GM18505 (cell line): ENCODE results near the gene P4HA2.
A peak's percentile ranks its signal among the peaks of the same experiment; 100 is the strongest.

ENCODE experiments used
- ATAC-seq: cut with Tn5 transposase; IDR thresholded peaks from one replicate; pipeline ENCODE4 v1.9.1; 2021; ENCODE audit not compliant: unreplicated experiment
- POLR2A ChIP-seq: IDR thresholded peaks from 4 replicates; pipeline ENCODE4 v1.6.1; 2011; ENCODE audit warnings: borderline replicate concordance; ENCODE audit not compliant: insufficient read depth, insufficient read length; ENCODE audit errors: extremely low read depth

The P4HA2 gene

DNA sequence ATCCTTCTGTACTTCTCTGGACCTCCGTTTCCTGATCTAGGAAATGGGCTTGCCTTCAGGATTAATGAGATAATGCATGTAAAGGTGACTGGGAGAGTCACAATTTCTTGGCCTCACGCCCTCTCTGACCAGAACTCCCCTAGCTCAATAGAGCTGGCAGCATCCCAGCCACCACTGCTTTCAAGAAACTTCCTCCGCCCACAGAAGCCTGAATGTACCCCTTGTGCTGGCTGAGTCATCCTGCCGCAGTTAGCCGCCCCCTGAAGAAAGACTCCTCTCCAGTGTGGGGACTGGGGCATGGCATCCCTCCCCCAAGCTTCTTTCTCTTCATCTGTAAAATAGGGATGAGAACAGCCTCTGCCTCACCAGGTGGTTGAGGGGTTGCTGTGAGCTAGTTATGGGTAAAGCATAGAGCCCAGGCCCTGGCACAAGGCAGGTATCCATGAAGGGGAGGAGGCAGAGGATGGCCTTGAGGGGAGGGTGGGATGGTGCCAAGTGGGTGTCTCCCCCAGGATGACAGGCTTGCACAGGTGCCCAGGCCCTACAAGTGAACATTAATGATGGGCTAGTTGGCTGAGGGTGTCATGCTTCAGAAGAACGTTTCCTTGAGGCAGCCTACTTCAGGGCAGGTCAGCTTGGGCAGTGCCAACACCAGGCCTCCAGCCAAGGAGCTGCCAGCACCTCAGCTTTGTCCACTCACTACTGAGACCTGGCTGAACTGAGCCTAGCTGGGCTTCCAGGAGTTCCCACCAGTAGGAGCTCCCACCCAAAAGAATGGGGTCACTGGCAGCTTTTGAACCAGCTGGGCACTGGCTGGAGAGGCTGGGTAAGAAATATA is 33.3 kb upstream of the P4HA2 start:
- peak; percentile 55 for ATAC-seq
- no peak for TF ChIP-seq POLR2A

DNA sequence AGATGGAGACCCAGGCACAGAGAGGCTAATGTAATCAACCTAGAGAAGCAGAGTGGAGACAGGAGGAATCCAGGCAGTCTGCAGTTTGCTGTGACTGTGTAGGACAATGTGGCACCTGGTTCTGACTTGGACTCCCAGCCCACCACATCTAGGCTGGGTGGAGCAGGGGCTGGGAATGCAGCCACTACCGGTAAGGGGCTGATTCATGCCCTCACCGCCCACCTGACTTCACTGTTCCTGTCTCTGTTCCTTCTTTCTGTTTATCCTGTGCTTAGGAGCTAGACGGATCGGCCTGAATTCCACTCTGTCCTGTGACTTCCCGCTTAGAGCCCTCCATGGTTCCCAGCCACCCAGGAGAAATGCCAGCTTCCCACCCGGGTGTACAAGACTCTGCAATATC is 32.4 kb upstream of the P4HA2 start:
- no peak for TF ChIP-seq POLR2A
- no peak for ATAC-seq

DNA sequence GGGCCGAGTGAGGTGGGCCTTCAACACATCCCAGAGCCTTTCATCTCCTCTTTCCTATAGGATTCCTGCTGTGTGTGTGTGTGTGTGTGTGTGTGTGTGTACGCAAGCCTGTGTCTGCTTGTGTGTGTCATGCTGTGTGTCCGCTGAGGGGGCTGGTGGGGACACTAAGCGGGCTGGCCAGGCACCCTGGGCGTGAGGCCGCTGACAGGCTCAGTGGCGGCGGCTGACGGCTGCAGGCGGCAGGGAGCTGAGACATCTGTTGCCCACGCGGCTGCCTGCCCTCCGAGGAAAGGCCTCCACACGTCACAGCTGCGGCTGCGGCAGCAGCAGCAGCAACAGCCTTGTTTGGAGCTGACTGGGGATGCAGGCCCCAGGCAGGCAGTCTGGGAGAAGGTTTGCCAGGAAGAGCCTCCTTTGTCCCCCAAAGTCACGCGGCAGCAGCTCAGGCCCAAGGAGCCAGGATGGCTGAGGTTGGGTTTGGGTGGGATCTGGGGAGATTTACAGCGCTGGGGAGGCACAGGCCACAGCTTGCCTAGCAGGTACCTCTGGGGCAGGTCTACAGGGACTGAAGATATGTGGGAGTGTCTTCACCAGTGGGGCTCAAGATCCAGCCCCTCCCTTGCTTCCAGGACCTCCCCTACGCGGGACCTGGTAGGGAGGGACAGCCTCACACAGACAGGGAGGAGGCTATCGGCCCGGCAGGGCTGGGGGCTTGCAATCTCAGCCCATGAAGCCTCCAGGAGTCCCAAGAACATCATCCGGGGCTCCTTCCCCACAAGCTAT is 31.6 kb upstream of the P4HA2 start:
- no peak for ATAC-seq
- TF ChIP-seq POLR2A, result no peak

DNA sequence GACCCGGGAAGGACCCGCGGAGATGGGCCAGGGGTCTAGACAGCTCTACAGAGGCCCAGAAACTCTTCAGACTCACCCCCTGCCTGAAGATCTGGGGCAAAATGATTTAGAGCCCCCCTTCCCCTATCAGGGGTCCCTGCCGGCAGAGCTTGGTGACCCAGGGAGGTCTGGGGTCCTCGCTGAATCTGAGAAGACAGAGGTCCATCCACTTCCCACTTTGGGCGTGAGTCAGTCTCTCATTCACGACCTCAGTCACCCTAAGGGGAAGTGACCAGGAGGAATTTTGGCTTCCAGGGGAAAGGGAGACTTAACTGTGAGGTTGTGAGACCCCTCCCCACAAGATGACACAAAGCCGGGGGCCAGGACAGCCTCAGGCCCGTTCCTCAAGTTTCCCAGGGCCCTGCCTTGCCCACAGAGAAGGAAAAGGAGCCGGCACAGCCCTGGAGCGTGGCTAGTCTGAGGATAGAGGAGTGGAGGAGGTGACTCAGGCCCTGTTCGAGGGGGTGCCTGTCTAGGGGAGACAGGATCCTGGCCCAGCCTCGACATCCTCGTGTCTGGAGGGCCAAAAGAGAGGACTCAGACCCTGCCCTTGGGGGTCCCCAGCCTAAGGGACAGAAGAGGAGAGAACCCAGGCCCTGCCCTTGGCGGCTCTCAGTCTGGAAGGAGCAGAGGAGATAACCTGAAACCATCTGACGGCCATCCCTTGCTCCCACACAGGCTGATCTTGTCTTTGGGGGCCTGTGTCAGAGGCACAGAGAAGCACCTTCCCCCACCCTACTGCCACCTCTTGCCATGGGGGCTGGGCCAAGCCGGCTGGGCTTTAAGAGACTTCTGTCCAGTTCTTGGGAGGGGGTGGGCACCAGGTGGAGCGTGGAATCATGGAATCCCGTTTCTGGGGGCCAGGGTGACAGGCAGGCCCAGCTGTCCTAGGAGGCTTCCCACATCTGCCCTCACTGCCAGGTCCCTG is 30.7 kb upstream of the P4HA2 start:
- no peak for TF ChIP-seq POLR2A
- ATAC-seq, result no peak

DNA sequence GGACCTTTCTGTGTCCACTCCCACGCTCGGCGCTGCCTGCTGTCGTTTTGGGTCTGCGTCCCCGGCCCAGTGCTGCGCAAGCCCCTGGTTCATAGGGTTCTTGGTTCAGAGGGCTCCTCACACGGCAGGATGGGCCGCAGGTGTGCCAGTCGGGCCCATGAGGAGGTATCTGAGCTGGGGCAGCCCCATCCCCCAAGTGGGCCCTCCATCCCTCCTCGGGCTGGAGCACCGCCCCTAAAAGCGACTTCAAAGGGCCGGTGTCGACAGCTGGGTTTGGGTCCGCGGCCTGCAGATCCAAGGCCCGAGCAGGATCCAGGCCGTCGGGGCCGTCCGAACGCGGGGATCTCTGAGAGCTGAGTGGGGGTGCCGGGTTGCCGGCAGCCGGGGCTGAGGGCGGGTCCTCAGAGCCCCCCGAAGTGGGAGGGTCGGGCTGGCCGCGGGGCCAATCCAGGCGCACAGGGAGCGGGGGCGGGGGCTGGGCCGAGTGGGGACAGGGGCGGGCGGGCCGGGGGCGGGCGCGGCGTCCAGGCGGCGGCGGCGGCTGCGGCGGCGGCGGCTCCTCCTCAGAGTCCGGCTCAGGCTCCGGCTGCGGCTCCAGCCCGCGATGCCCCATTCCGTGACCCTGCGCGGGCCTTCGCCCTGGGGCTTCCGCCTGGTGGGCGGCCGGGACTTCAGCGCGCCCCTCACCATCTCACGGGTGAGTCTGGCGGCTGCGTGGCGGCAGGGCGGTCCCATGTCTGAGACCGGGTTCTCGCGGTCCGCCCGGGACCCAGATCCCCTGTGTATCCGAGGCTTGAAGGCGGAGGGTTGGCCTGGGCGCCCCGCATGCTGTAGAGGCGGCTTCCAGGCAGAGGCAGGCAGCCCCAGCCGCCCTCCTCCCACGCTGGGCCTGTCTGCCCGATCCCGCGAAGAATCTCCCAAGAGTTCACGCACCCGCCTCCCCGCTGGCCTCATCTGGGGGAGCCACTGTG is 29.8 kb upstream of the P4HA2 start, which contains the start of gene PDLIM4:
TSS of gene PDLIM4 (plus strand) at position 566 of the 971 bp plus-strand sequence. CDS start at position 605, 39 bp downstream.
- TF ChIP-seq POLR2A, result no peak
- no peak for ATAC-seq

DNA sequence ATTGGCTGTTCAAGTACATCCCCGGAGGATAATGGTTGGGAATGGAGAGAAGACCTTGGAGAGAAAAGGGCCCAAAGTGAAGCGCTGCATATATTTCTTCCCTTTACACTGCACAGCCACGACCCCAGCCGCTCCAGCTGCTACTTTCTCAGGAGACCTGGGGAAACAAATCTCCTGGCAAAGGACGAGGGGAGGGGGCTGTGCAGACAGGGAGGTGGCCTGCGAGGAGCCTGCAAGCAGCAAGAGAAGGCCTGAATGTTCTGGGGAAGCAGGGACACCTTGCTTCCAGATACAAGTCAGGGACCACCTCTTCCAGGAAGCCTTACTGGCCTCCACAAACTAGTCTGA is 29.1 kb upstream of the P4HA2 start:
- no peak for TF ChIP-seq POLR2A
- ATAC-seq, result no peak

DNA sequence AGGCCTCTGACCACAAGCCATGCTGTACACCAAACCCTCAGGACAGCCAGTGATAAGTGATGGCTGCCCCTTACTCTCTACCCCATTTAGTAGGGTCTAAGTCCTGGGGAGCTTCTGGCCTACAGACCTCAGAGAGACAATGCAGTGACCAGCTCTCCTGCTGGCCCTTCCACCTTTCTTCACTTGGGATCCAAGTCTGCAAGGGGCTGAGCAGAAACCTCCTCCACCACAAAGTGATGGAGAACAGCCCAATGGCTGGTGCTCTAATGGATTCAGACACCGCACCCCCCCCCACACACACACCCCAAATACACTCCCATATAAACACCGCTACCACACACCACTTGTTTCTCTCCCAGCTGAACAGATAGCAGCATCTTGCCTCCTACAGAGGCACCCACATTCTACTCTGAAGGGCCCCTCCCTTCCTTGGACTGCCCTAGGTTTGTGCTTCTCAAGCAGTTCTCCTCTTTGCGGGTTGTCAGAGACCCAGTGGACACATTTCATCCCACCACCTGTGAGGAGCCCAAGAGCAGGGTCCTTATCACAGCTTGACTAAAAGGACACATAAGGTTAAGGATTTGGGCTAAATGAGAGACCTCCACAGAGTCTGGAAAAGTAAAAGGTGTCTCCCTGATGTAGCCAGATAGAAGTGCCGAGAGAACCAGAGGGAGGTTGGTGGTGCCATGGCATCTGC is 28.6 kb upstream of the P4HA2 start:
- ATAC-seq, result no peak
- TF ChIP-seq POLR2A, result no peak

DNA sequence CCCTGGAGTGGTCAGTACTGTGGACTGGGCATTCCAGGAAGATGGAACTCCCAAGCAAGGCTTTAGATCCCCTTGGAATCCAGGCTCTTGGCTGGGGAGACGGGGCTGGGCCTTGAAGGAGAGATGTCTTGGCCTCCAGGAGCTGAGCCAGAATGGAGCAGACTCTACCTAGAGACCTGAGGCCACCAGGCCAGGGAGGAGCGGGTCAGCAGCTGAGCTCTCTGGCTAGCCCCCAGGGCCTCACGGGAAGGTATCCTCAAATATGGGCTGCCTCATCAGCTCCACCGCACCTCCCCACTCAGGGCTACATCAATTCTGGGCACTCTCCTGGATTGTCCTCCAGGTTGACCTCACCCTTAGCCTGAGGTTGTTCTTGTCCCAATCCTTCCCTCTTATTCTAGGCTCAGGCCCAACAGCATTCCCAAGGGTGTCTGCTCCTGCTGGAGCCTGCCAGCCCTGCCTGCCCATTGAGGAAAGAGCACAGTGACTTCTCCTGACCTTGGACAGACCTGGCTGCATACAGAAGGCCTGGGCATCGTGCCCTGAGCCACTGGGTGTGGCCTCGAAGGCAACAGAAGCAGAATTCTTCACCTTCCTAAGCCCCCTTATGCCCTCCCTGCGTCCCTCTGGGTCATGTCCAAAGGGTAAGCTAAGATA is 26.8 kb upstream of the P4HA2 start:
- TF ChIP-seq POLR2A, result no peak
- ATAC-seq, result no peak

DNA sequence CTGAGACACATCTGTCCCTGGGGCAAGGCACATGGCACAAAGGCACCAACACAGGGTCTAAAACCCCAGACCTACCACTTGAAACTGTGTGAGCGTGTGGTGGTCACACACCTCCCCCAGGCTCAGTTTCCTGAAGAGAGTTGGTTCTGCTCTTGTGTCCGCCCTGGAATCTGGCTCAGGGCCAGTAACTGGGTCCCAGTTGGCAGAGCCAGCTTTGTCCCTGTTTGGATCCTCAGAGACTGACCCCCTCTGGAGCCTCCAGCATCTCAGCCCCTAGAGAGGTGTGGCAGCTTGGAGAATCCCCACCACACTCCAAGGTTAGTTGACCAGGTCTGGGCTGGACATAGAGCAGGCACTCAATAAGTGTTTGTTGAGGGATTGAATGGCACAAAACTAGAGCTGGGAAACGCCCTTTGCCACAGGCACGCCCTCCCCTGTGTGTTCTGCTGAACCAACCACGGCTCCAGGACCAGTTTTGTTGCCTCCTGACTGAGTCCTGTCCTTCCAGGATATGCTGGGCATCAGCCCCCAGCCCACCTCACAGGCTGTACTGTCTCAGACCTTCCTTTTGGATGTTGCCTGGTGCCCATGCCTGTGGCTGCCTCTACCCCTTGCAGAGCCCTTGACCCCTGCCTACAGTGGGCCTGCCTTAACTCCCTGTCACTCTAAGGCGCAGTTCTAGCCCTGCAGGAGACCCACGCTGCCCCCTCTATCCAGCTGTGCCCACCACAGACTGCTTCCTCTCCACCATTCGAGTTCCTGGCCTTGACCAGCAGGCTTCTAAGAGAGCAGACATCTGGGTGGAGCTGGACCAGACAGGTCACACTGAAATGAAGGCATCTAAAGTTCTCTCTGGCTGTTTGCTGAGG is 26.0 kb upstream of the P4HA2 start:
- no peak for ATAC-seq
- no peak for TF ChIP-seq POLR2A

DNA sequence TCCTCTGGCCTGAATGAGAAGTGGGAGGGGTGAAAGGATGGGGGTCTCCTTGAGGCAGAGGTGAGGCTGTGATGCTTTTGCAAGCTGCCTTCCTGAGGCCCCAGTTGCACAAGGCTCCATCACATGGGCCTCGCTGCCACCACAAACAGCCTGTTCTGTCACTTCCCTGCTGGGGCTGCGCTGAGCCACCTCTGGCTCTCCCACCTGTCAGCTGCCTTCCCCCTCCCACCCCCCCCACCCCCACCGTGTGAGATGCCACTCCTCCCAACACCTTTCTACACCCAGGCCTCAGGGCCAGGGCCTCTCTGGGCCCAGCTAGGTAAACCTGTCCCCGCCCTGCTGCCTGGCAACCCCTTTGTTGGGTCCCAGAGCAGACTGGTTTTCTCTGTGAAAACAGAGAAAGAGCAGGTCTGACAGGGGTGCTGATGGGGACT is 25.4 kb upstream of the P4HA2 start:
- ATAC-seq, result no peak
- TF ChIP-seq POLR2A, result no peak

DNA sequence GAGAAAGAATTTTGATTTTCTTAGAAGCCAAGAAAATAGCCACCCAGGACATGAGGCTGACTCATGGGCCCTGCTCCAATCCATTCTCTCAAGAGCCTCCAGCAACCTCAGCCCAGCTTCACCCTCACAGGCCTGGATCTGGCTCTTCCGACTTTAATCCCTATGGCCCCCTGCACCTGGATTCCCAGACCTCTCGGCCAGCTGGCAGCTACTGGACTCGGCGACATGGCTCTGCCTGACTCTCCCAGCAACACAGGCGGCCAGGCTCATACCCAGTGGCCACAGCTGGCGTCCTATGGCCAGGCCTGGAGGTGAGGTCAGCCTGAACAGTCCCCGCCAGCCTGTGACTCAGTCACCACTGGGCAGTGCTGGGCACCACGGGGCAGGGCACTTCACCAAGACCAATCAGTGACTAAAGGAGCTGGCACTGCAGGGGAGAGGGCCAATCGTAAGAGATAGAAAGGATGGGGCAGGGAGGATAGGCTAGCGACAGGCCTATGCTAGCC is 23.6 kb upstream of the P4HA2 start:
- no peak for TF ChIP-seq POLR2A
- ATAC-seq, result no peak

DNA sequence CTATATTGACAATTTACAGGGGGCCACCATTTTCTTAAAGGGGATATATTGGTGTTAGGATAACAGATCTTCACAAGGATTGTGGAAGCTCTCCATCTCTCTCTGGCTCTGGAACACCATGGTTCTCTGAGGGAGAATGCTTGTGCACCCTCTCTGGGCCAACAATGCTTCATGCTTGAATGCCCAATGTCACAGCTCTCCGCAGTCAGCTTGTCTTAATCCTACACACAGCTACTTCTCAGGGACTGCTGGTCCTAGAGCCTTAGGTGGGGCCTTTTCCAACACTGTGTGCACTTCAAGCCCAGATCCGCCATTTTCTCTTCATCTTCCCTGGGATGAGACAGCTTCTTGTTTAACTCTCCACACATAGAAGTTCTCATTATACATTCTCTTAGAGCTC is 22.9 kb upstream of the P4HA2 start:
- no peak for TF ChIP-seq POLR2A
- no peak for ATAC-seq
